H4 (cell line): Measurements from ENCODE around the gene ALDH18A1. TPM values are rescaled to one million over a fixed set of nuclear protein-coding genes. Genes with fewer than 3 reads are reported as not detected.

Experiments used
- DNase-seq: peaks from one replicate; pipeline ENCODE4 v3.0.0-alpha.2; 2015; ENCODE audit warnings: low spot score
- total RNA-seq: library from RNA; depleted of rRNA; stranded (reverse); fragments of >200 nt; shearing (Covaris generic); gene quantifications from 2 replicates; pipeline ENCODE4 v1.2.3, GENCODE V29; 2014

Gene ALDH18A1
- total RNA-seq, 1 experiment from 2014 or later = 78.3 TPM

GRCh38 chr10:95579292-95579691 is 77.2 kb downstream of the ALDH18A1 start:
- no peak for DNase-seq

- DNase-seq = no peak
Observed at GRCh38 chr10:95578619-95579018, 77.9 kb downstream of the ALDH18A1 start.

- no peak for DNase-seq
Observed at GRCh38 chr10:95574649-95575365, 81.7 kb downstream of the ALDH18A1 start.

- DNase-seq = no peak
Observed at GRCh38 chr10:95573964-95574604, 82.4 kb downstream of the ALDH18A1 start.

GRCh38 chr10:95573527-95573926 is 83.0 kb downstream of the ALDH18A1 start:
- no peak for DNase-seq

- no peak for DNase-seq
Observed at GRCh38 chr10:95572131-95572820, 84.2 kb downstream of the ALDH18A1 start.

GRCh38 chr10:95571390-95571789 is 85.1 kb downstream of the ALDH18A1 start:
- no peak for DNase-seq

- no peak for DNase-seq
Observed at GRCh38 chr10:95569368-95569767, 87.1 kb downstream of the ALDH18A1 start.

GRCh38 chr10:95567903-95568630 is 88.4 kb downstream of the ALDH18A1 start:
- DNase-seq = no peak

- no peak for DNase-seq
Observed at GRCh38 chr10:95566136-95566535, 90.4 kb downstream of the ALDH18A1 start.

GRCh38 chr10:95565336-95565735 is 91.2 kb downstream of the ALDH18A1 start:
- no peak for DNase-seq

GRCh38 chr10:95564291-95564690 is 92.2 kb downstream of the ALDH18A1 start:
- DNase-seq = no peak

GRCh38 chr10:95562341-95562965 is 94.1 kb downstream of the ALDH18A1 start:
- DNase-seq = no peak

- no peak for DNase-seq
Observed at GRCh38 chr10:95561864-95562177, 94.7 kb downstream of the ALDH18A1 start.

GRCh38 chr10:95561177-95561863 is 95.2 kb downstream of the ALDH18A1 start, which contains the start of gene SORBS1:
Gene SORBS1 (minus strand): TSS chr10:95561371. CDS start chr10:95441135, 120,236 bp downstream.
- DNase-seq = peak; percentile 95

GRCh38 chr10:95560278-95561176 is 96.0 kb downstream of the ALDH18A1 start:
- DNase-seq = no peak

- no peak for DNase-seq
Observed at GRCh38 chr10:95559896-95560277, 96.6 kb downstream of the ALDH18A1 start.

- no peak for DNase-seq
Observed at GRCh38 chr10:95559471-95559870, 97.0 kb downstream of the ALDH18A1 start.

- DNase-seq = no peak
Observed at GRCh38 chr10:95558593-95559320, 97.8 kb downstream of the ALDH18A1 start.
